Gastrocnemius medialis (tissue), 4 donors: Measurements from ENCODE around the gene KISS1R. TPM values are rescaled to one million over a fixed set of nuclear protein-coding genes. Genes with fewer than 3 reads are reported as not detected.

ENCODE experiments used
- ATAC-seq, 2 donors: fragments of 150-250 bp; one replicate each; pipeline ENCODE4 v1.9.1; 2016
- DNase-seq, 2 donors: peaks; one replicate each; pipeline ENCODE4 v3.0.0-alpha.2; 2019
- H3K27ac ChIP-seq, 4 donors: fragments of 200-600 bp; sonication (generic); 1 replicate in 1 of 4; 2 replicates in 3 of 4; pipeline ENCODE4 v1.5.1; 2016 to 2018; ENCODE audit warnings: mild to moderate bottlenecking in 2 of 4, moderate library complexity in 1 of 4
- H3K27me3 ChIP-seq, 3 donors: fragments of 200-600 bp; sonication (generic) in 2 of 3; 1 replicate in 1 of 3; 2 replicates in 2 of 3; pipeline versions ENCODE4 v1.5.1 to v1.6.0; 2016 to 2019; ENCODE audit warnings: mild to moderate bottlenecking in 1 of 3, moderate library complexity in 1 of 3
- H3K36me3 ChIP-seq, 2 donors: fragments of 200-600 bp; sonication (generic) in 1 of 2; one replicate each; pipeline ENCODE4 v1.5.1; 2017 to 2018
- H3K4me1 ChIP-seq, 2 donors: fragments of 200-600 bp; sonication (generic) in 1 of 2; one replicate each; pipeline ENCODE4 v1.5.1; 2016 to 2017; ENCODE audit warnings: mild to moderate bottlenecking in 2 of 2
- H3K4me3 ChIP-seq, 4 donors: fragments of 200-600 bp; sonication (generic) in 3 of 4; 1 replicate in 1 of 4; 2 replicates in 3 of 4; pipeline ENCODE4 v1.5.1; 2016 to 2019; ENCODE audit warnings: mild to moderate bottlenecking in 2 of 4
- H3K9me3 ChIP-seq, 3 donors: fragments of 200-600 bp; sonication (generic) in 2 of 3; 1 replicate in 1 of 3; 2 replicates in 2 of 3; pipeline ENCODE4 v1.5.1; 2016 to 2019
- CTCF ChIP-seq, 5 experiments: fragments of 450-650 bp in 3 of 5; fragments of 200-600 bp in 2 of 5; sonication (generic) in 2 of 5; IDR thresholded peaks in 4 of 5; conservative IDR thresholded peaks in 1 of 5; 1 replicate in 4 of 5; 2 replicates in 1 of 5; pipeline ENCODE4 v1.5.1; 2016 to 2019; ENCODE audit warnings: antibody characterized with exemption in 5 of 5, mild to moderate bottlenecking in 3 of 5, moderate library complexity in 3 of 5
- POLR2A ChIP-seq, 2 donors: fragments of 450-650 bp; IDR thresholded peaks; one replicate each; pipeline ENCODE4 v1.6.1; 2017; ENCODE audit warnings: antibody characterized with exemption in 2 of 2, mild to moderate bottlenecking in 2 of 2, moderate library complexity in 2 of 2
- in situ Hi-C, 4 donors: fragments of 200-750 bp; cut with MboI; loops; one replicate each; pipeline versions ENCODE4 v1.15.0 to v1.8.0; 2017; ENCODE audit warnings: low sequenced_read_pairs in 4 of 4
- intact Hi-C: fragments of 100-400 bp; cut with DNase I; formaldehyde crosslinking; loops from one replicate; pipeline ENCODE4 v1.15.1; 2023; ENCODE audit warnings: low total_unique reads
- total RNA-seq, 4 donors: library from RNA; depleted of rRNA; stranded (reverse); fragments of >200 nt; gene quantifications; one replicate each; pipeline versions ENCODE4 v1.1.0 to v1.2.3, GENCODE V29; 2016

The KISS1R gene
- total RNA-seq, 4 donors from 2014 or later = not detected

DNA sequence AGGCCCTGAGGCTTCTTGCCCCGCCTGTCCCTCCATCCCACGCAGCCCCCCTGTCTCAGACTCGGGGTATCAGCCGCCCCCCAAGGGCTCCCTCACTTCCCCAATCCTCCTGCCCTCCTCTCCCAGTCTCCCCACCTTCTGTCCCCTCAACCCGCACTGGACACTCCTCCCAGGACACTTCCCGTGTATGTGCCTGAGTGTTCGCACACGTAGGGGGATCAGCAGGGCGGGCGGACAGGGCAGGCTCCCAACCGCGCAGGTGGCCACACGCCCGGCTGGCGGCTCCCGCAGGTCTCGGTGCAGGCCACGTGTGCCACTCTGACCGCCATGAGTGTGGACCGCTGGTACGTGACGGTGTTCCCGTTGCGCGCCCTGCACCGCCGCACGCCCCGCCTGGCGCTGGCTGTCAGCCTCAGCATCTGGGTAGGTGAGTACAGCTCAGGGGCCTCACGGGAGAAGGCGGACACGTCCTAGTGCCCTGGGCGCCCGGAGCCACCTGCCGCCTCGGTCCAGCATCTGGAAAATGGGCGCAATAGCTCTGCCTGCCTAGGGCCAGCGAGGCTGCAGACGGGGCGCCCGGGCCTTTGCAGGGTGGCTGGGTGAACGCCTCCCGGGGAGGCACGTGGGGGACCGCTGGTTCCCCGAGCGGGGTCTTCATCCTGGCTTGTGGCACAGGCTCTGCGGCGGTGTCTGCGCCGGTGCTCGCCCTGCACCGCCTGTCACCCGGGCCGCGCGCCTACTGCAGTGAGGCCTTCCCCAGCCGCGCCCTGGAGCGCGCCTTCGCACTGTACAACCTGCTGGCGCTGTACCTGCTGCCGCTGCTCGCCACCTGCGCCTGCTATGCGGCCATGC, 2.3 kb downstream of the KISS1R start:
- Histone ChIP-seq H3K9me3 (no peaks in the 10 kb centered on the region), H3K4me1 (peaks cover 6 to 11% of the 10 kb centered on the region in 2 donors), H3K27me3 (peaks cover 37 to 57% (median 53%) of the 10 kb centered on the region in 3 donors), H3K27ac (no peak overlapping the region), H3K4me3 (no peak overlapping the region), H3K36me3 (no peaks in the 10 kb centered on the region)
- no peak for ATAC-seq
- no peak for DNase-seq
- in situ Hi-C loops = loop anchor here (5.0 to 10.0 kb wide), 3 partner anchors 63 to 147 kb away; partner anchors contain the start of gene WDR18 (in 4 of the 4)
- intact Hi-C loops = loop anchor here (2.0 to 10.0 kb wide), 3 partner anchors 63 to 255 kb away; partner anchors contain the start of genes PTBP1 and RNF126
- TF ChIP-seq CTCF (IDR thresholded peaks at IDR 0.05 in 4 of 5, conservative IDR thresholded peaks at IDR 0.05 in 1 of 5) = no peak
- TF ChIP-seq POLR2A (IDR thresholded peaks at IDR 0.05) = no peak

- Histone ChIP-seq H3K9me3 (no peaks in the 10 kb centered on the region), H3K27ac (no peak overlapping the region), H3K4me3 (peak overlapping the region in 1 of 4 donors; percentile 25), H3K27me3 (peaks cover 37 to 57% (median 53%) of the 10 kb centered on the region in 3 donors), H3K36me3 (no peaks in the 10 kb centered on the region), H3K4me1 (peaks cover 11 to 18% of the 10 kb centered on the region in 2 donors)
- intact Hi-C loops = loop anchor here (2.0 to 10.0 kb wide), 3 partner anchors 63 to 255 kb away; partner anchors contain the start of genes PTBP1 and RNF126
- TF ChIP-seq POLR2A (IDR thresholded peaks at IDR 0.05) (no peak), CTCF (IDR thresholded peaks at IDR 0.05 in 4 of 5, conservative IDR thresholded peaks at IDR 0.05 in 1 of 5) (no peak)
- ATAC-seq (no peak), DNase-seq (no peak)
- in situ Hi-C loops = loop anchor here (5.0 to 10.0 kb wide), 3 partner anchors 62 to 148 kb away; partner anchors contain the start of gene WDR18 (in 4 of the 4)
These were observed 3.1 kb downstream of the KISS1R start for GRCh38 chr19:920051-920864.

- intact Hi-C loops = loop anchor here (1.0 to 10.0 kb wide), 4 partner anchors 11 to 268 kb away; partner anchors contain the start of genes RNF126 and WDR18
- Histone ChIP-seq H3K4me1 (peaks cover 11 to 19% of the 10 kb centered on the region in 2 donors), H3K36me3 (no peaks in the 10 kb centered on the region), H3K9me3 (no peaks in the 10 kb centered on the region), H3K27me3 (peaks cover 14 to 19% (median 18%) of the 10 kb centered on the region in 3 donors), H3K27ac (peak overlapping the region in 1 of 4 donors; percentile 86), H3K4me3 (peak overlapping the region; percentile 86 to 96 (median 93))
- in situ Hi-C loops = loop anchor here (5.0 to 10.0 kb wide), 3 partner anchors 58 to 152 kb away; partner anchors contain the start of gene WDR18 (in 4 of the 4)
- DNase-seq (no peak), ATAC-seq (no peak)
- TF ChIP-seq CTCF (IDR thresholded peaks at IDR 0.05 in 4 of 5, conservative IDR thresholded peaks at IDR 0.05 in 1 of 5) = no peak
These were observed 7.5 kb downstream of the KISS1R start for GRCh38 chr19:924553-925086.

- in situ Hi-C loops (loop anchor here in 1 of 4 donors (10.0 kb wide), 1 partner anchor 150 kb away; no protein-coding TSS in a partner anchor), intact Hi-C loops (loop anchor here (1.0 to 10.0 kb wide), 4 partner anchors 10 to 267 kb away; partner anchors contain the start of genes RNF126 and WDR18)
- Histone ChIP-seq H3K4me1 (peaks cover 10 to 19% of the 10 kb centered on the region in 2 donors), H3K4me3 (peak overlapping the region; percentile 86 to 96 (median 93)), H3K36me3 (no peaks in the 10 kb centered on the region), H3K27ac (peak overlapping the region; percentile 81 to 91 (median 86)), H3K9me3 (no peaks in the 10 kb centered on the region), H3K27me3 (peaks cover 12 to 14% (median 13%) of the 10 kb centered on the region in 3 donors)
- no peak for DNase-seq
- no peak for TF ChIP-seq POLR2A (IDR thresholded peaks at IDR 0.05)
- TF ChIP-seq CTCF (IDR thresholded peaks at IDR 0.05 in 4 of 5, conservative IDR thresholded peaks at IDR 0.05 in 1 of 5) = peak in 1 of 5 experiments; percentile 10
- ATAC-seq = peak; percentile 65 to 67
These were observed 8.0 kb downstream of the KISS1R start for GRCh38 chr19:925087-925525.
